Urothelium cell line (cell line): ENCODE results near the gene RELL1.

Experiments
- DNase-seq: peaks from one replicate; pipeline ENCODE4 v3.0.0; 2011; ENCODE audit warnings: low spot score, mixed read lengths
- FAIRE-seq: peaks from 2 replicates; lab custom pipeline; 2011; peaks lifted over from hg19 to GRCh38; lab: Jason Lieb, UNC

RELL1 gene

DNA sequence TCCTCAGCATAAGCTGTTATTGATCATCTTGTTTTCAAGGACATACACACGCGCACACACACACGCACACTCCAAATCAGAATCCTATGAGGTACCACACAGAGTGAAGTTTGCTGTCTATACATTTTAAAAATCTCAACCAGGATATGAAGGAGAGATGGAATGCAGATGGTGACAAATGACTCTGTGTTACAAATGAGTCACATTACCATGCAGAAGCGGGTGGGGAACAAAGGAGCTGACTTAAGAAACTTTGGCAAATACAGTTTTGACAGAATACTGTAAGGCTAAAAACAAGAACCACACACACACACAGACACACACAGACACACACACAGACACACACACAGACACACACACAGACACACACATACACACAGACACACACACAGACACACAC is 81.7 kb downstream of the RELL1 start:
- peak; percentile 16 for DNase-seq
- peak; percentile 99 for FAIRE-seq

GRCh38 chr4:37603711-37604110 is 82.5 kb downstream of the RELL1 start:
- FAIRE-seq: no peak
- no peak for DNase-seq

DNA sequence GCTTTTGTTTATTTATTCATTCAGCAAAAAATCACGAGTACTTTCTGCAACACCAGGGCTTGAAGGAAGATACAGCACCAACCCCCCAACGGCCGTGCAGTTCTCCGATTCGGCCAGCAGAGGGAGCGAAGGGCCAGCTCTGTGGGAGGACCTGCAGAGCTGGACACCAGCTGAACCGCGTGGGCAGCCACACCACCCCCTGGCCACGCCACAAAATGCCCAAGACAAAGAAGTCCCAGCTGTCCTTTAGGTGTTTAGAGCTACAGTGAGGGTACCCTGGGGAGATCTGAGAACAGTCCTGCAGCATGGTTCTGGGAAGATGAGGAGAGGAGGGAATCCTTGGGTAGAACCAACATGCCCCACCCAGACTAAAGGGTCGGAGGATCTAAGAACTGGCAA is 83.1 kb downstream of the RELL1 start:
- peak; percentile 53 for FAIRE-seq
- DNase-seq: peak; percentile 88

- FAIRE-seq (no peak), DNase-seq (no peak)
Observed at GRCh38 chr4:37602454-37603069, 83.6 kb downstream of the RELL1 start.

DNA sequence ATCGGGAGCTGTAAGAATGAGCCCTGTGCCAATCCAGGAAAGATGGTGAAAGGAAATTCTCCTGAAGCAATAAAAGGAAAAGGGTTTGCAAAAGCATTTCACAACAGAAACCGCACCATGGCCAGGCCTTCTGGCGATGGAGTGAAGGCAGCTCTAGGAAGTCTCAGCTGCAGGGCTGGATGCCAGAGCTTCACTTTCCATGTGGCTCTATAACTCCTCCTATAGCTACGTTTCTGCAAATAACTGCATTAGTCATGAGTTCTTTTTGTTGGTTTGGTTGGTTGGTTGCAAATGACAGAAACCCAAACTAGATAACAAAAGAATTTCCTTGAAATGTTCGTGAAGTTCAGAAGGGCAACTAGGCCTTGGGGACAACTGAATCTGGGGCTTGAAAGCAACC is 84.6 kb downstream of the RELL1 start:
- DNase-seq: no peak
- no peak for FAIRE-seq

DNA sequence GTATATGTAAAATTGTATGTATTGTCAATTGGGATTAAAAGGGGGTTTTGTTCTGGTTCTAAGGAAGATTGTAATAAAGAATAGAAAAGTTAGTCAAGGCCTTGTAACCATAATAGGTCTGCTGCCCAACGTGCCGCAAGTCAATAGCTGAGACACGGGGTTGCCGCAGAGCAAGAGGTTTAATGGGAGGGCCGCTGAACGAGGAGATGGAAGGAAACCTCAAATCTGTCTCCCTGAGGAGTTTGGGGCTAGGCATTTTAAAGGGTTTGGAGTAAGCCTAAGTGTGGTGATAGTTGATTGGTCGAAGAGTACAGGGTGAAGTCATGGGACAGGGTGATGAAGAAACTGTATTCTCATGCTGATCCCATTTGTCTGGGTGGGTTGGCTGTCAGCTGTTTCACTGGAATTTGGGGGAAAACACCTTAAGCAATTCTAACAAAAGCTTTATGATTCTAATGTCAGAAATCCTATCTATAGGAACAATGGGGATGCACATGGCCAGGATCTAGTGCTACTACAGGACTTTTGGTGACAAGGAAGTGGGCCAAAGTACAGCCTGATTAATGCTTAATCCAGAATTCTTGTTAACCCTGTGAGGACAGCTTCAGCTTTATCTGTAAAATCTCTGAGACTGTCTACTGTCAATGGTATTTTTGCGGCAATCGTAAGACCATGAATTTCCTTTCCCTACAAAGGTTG is 86.9 kb downstream of the RELL1 start:
- DNase-seq: no peak

DNA sequence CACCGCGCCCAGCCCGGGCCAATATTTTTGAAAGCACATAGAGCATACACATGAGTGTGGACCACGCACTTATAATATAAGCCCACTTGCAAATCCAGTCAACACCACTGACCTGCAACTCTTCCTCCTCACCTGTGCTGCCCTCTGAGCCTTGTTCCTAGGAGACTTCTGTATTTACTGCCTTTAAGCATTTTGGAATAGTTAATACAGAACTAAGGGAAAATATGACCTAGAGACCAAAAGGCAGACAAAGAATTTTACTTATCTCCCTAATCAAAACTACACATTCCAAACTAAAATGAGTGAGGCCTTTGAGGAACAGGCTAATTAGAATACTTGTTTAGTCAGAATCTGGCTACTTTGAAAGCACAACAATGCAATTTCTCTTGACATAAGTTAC is 89.1 kb downstream of the RELL1 start:
- DNase-seq (no peak), FAIRE-seq (no peak)

More for the DNA sequence above, 86.9 kb downstream of the RELL1 start:
- no peak for FAIRE-seq

- DNase-seq (no peak), FAIRE-seq (no peak)
Observed at GRCh38 chr4:37595875-37596680, 90.1 kb downstream of the RELL1 start.

- no peak for FAIRE-seq
- DNase-seq: no peak
Observed at GRCh38 chr4:37594099-37594498, 92.1 kb downstream of the RELL1 start.

- DNase-seq (no peak), FAIRE-seq (no peak)
Observed at GRCh38 chr4:37591349-37591748, 94.8 kb downstream of the RELL1 start.

DNA sequence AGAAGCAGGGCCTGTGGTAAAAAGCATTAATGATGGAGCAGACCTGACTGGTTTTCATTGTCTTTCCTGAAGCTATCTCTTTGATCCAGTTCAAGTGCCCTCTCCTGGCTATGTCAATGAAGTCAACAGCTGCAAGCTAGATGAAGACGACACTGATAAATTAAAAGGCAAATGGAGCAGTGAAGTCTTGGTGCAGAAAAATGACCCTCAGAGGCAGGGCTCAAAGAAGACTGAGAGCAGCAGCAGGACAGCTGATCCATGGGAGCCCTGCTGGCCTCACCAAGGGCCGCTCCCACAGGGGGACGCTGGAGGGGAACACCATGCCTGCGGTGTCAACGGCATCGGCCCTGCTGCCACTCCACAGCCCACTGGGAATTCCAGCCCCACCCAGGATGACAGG is 96.2 kb downstream of the RELL1 start:
- DNase-seq: no peak
- no peak for FAIRE-seq

GRCh38 chr4:37588150-37588549 is 98.0 kb downstream of the RELL1 start:
- FAIRE-seq: peak; percentile 32
- no peak for DNase-seq

DNA sequence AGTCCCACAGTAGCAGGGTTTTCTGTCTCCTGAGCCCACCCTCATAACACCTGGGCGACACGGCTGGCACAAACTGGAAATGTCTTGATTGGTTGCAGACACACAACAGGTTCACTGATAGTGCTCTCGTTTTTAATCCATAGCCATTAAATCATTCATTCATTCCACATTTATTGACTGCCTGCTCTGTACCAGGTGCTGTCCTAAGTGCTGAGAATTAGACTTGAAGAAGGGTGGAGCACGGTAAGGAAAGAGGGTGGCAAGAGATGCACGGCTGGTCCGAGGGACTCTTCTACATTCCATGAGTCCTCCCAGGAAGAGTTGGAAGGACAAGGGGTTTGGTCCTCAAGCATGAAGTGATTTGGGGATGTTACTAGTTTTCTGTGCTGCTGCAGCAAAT is 100.0 kb downstream of the RELL1 start:
- FAIRE-seq (no peak), DNase-seq (no peak)

- DNase-seq: no peak
- no peak for FAIRE-seq
Observed at GRCh38 chr4:37584493-37585060, 101.6 kb downstream of the RELL1 start.

DNA sequence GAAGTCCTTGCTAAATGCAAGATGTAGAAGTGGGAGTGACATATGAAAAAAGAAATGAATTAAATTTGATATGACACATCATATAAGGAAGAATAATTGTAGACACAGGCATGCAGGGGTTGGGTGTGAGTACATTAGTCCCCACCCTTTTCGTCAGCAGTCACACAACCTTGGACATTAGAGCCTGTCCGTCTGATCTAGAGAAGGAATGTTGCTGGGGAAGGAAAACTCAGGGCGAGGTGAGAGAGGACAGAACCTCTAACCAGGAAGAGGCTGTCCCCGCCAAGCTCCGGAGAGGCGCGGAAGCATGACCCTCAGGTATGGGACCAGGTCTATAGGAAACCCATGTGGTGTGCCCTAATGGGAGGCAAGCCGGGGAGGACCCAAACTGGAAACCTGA is 102.1 kb downstream of the RELL1 start:
- DNase-seq (no peak), FAIRE-seq (no peak)

GRCh38 chr4:37573566-37573965 is 112.6 kb downstream of the RELL1 start:
- FAIRE-seq (no peak), DNase-seq (no peak)

GRCh38 chr4:37568489-37568888 is 117.7 kb downstream of the RELL1 start:
- no peak for FAIRE-seq
- no peak for DNase-seq

DNA sequence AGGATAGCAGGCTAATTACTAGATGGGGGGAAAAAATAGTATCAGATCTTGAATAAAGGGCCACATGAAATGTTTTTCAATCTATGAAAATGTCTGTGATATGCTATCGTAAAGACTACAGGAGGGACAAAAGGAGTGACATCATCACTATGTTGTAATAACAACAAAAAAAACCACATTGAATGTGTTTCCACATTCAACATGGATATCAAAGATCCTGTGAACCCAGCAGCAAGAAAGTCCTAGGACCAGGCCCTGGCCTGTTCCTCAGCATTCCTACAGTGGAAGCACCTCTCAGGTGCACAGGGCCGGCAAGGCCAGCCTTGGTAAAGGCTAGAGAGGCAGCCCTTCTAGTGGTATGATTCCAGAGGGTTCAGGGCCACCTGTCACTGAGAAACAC is 118.3 kb downstream of the RELL1 start:
- DNase-seq: no peak
- no peak for FAIRE-seq

DNA sequence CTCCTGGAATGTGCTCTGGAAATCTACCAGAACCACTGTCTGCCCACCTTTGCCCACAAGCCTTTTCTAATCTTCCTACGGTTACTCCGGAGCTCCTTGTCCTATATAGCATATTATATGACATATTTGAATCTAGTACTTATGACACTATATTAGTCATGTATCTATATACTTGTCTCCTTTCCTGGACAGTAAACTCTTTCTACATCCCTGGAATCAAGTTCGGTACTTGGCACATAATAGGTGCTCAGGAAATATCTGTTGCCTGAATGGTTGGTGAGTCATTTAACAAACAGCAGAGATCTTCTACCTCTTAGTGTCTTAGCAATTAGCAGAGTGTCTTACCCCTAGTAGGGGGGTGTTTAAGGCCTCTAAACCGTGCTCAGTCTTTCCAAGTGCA is 123.6 kb downstream of the RELL1 start:
- DNase-seq: no peak
- no peak for FAIRE-seq

- peak; percentile 55 for DNase-seq
- peak; percentile 23 for FAIRE-seq
Observed at GRCh38 chr4:37561803-37562207, 124.4 kb downstream of the RELL1 start.

DNA sequence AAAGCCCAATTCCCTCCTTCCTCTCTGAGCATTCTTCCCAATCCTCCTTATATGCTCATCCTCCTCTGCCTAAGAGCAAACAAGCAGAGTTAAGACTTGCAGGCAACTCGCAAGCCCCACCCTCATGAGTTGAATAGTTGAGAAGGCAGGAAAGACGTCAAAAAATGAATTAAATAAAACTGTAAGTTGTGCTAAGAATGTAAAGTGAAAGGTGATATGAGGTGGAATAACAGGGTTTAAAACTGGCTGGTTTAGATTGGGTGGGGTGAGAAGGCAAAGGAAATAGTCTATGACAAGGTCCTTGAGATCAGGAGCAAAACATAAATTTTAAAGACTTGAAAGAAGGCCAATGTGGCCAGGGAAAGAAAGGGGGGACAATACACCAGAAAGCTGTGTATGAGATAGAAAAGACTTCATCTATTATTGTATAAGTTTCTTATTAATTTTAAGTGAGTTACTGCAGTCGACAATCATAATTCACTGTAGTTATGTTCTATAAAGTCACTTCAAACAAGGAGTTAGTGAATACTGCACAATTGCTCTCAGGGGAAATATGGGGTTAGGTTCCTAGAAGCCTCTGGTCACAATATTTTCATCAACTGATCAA is 124.9 kb downstream of the RELL1 start:
- DNase-seq (no peak), FAIRE-seq (no peak)
